DMS153 treated with DMSO at 0.1 percent for 48 hours (cell line): ENCODE data around the gene PRMT1.
"Not testable (repeated sequence)": the region's sequence is repeated elsewhere in the genome, so short reads cannot be mapped to it uniquely, and the experiment has no call there.

Source experiments
- DNase-seq: peaks from one replicate; lab custom pipeline; 2025; ENCODE audit not compliant: unreplicated experiment; lab: John Stamatoyannopoulos, UW

The PRMT1 gene

DNA sequence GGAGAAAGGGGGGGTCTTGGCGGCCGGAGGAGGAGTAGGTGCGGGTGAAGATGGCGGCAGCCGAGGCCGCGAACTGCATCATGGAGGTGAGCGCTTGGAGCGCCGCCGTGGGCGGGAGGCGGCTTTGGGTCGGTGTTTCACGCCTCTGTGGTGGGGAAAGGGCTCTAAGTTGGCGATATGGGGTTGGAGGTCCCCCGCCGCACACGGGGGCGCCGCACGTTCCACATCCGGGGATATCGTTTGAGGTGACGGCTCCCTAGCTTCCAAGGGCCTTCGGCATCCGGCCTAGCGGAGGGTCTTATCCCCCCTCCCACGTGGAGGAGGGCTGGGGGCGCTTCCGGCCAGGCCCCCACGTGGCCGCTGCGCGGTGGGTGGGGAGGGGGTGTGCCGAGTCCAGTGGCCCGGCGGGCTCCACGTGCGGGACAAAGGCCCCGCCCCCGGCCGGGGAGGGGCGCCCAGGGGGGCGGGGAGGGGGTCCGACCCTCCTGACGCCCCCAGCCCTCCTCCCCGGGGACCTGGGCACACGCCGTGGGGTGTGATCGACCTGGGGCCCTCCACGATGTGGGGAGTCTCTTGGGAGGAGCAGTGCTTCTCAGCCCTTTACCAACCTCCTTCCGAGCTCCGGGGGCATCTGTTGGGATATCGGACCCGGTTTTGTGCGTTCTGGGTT, at the start of gene PRMT1:
Gene PRMT1, plus strand, starts transcription at position 41 of the 670 bp plus-strand sequence. Its CDS starts 10 bp downstream, at position 51.
- no peak for DNase-seq

DNA sequence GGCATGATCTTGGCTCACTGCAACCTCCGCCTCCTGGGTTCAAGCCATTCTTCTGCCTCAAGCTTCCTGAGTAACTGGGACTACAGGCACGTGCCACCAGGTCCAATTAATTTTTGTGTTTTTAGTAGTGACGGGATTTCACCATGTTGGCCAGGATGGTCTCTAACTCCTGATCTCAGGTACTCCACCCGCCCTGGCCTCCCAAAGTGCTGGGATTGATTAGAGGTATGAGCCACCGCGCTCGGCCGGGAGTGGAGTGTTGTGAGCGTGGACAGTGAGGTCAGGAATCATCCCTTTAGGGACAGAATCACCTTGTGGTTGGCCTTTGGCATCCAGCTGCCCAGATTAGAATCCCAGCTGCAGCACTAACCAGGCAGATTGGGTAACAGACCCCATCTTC, 47.4 kb upstream of the PRMT1 start:
- DNase-seq = no peak

DNA sequence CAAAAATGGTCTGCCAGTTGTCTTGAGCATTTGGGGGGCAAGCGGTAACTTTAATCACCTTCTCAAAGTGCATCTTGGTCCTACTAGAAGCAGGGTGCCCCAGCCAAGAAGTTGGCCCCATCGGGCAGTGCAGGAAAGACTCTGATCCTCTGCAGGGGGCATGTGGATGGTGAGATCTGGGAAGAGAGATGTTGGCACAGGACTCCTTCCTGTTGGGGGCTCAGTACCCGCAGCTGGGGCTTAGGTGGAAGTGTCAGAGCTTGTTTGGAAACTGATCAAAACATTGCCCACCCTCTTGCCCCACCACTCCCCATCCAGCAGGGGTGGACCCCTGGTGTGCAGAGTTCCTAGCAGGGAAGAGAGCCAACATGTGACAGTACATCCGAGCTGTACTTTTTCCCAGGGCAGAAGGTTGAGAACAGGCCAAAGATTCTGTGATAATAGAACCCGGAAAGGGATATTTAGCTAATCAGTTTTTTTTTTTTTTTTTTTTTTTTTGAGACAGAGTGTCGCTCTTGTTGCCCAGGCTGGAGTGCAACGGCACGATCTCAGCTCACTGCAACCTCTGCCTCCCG, 46.0 kb upstream of the PRMT1 start:
- no peak for DNase-seq

DNA sequence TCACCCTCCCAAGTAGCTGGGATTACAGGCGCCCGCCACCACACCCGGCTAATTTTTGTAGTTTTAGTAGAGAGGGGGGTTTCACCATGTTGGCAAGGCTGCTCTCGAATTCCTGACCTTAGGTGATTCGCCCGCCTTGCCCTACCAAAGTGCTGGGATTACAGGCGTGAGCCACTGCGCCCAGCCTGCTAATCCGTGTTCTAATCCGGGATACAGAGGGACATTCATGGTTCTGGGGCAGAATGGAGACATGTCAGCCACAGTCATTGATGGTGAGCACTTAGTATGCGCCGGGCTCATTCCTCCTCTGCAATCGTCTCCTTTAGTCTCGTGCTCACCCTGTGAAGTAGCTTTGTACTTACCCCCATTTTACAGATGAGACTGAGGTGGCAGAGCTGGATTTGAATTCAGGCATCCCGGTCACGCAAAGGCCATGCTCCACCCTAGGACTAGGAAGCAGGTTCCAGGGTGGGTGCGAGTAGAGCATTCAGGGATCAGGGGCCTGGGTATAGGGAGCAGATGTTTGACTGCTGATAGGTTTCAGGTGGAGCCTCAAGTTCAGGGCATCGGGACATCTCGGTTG, 45.4 kb upstream of the PRMT1 start:
- DNase-seq = no peak

DNA sequence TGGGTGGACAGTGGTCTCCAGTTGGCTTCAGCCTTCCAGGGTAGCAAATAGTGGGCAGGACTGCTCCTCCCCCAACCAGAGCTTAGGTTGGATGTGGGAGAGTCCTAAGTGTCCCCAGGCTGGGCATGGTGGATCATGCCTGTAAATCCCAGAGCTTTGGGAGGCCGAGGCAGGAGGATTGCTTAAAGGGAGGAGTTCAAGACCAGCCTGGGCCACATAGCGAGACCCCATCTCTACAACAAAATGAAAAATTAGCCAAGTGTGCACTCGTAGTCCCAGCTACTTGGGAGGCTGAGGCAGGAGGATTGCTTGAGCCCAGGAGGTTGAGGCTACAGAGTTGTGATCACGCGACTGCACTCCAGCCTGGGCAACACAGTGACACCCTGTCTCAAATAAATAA, 44.5 kb upstream of the PRMT1 start:
- no peak for DNase-seq

DNA sequence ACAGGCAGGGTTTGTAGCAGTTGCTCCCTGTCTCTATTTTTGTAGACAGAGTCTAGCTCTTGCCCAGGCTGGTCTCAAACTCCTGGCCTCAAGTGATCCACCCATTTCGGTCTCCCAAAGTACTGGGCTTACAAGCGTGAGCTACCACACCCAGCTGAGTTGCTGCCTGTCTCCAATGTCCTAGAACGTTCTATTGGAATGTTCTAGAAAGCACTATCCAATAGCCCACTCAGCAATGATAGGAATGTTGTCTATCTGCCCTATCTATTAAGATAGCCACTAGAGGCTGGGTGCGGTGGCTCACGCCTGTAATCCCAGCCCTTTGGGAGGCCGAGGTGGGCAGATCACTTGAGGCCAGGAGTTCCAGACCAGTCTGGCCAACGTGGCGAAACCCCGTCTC, 43.8 kb upstream of the PRMT1 start:
- DNase-seq = not testable (repeated sequence)

DNA sequence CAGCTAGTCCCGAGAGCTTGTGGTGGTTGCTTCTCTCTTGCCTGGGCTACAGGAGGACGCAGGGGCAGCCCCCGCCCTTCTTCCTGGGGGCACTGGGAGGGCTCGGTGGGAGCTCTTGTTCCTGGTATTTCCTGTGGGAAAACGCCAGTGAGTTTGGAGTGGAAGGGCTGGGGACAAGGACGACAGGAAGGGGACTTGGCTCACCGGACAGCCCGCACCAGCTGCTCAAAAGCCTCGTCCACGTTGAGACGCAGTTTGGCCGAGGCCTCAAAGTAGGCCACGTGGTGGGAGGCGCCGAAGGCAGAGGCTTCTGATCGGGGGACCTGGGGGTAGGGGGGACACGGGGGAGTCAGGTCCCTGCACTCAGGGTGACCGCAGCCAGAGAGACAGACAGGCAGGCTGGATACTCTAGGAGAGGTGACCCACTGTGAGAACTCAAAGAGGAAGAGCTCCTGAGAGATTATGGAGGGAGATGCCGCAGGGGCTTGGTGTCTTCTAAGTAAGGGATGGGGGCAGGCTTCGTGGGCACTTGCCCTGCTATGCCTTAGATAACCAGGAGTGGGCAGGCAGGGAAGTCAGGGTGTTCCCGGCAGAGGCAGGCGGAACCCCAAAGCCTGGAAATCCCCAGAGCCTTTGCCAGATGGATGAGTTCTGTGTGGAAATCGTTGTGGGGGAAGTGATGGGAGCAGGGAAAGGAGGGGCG, 41.4 kb upstream of the PRMT1 start:
- DNase-seq = no peak

DNA sequence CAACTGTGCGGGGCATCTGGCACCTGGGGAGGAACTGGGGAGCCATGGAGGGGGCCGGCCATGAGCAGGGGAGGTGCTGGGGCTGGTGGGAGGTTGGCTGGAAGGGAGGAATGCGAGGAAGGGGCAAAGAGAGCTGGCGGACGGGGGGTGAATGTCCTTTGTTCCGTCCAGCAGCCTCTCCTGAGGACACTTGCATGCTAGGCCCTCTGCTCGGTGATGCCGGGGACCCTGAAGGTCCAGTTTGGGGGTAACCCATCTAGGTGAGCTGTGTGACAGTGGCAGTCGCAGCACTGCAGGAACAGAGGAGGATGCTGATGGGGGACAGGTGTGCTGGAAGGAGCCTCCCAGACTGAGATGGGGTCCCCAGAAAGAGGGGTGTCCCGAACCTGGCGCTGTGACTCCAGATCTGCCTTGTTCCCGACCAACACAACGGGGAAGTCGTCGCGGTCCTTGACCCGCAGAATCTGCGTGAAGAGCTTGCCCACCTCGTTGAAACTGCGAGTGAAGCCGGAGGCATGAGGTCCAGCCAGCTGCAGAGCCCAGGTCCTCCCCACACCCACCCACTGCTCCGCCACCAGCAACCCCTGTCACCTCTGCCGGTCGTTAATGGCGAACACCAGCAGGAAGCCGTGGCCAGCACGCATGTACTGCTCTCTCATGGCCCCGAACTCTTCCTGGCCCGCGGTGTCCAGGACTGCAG, 40.7 kb upstream of the PRMT1 start:
- no peak for DNase-seq

DNA sequence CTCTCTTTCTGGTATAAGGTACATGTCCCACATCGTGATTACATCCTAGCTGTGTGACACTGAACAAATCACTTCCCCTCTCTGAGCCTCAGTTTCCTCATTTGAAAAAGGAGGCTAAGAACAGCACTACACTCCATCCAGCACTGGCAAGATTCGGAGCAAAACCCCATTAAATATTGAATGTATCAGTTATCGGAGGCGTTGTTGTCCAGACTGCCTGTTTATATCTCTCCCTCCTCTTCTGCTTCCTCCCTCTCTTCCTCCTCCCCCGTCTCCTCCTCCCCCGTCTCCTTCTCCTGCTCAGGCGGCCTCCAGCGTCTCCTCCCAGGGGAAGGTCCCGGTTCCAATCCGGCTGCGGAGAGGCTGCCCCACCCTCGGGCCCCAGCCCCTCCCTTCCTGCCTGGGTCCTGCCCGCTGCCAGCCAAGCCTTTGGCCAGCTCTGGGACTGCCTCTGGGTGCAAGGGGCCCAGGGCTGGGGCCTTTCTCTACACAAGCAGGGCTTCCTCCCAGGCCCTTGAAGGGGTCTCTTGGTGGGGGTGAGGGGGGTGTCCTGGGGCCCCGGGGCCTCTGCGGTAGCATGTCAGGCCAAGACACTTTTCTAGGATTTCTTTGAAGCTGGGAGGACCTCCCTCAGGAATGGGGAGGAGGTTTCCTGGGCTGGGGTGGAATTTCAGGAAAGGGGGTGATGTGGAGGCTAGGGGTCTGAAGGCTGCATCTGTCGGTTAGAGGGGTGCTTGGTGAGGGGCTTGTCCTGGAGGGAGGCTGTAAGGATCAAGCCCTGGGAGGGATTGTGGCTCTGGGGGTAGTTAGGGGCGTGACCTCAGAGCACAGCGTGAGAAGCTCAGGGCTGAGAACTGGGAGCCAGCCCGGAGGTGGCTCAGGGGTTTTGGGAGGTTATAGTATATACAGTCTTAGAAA, 39.0 kb upstream of the PRMT1 start:
- DNase-seq = no peak

DNA sequence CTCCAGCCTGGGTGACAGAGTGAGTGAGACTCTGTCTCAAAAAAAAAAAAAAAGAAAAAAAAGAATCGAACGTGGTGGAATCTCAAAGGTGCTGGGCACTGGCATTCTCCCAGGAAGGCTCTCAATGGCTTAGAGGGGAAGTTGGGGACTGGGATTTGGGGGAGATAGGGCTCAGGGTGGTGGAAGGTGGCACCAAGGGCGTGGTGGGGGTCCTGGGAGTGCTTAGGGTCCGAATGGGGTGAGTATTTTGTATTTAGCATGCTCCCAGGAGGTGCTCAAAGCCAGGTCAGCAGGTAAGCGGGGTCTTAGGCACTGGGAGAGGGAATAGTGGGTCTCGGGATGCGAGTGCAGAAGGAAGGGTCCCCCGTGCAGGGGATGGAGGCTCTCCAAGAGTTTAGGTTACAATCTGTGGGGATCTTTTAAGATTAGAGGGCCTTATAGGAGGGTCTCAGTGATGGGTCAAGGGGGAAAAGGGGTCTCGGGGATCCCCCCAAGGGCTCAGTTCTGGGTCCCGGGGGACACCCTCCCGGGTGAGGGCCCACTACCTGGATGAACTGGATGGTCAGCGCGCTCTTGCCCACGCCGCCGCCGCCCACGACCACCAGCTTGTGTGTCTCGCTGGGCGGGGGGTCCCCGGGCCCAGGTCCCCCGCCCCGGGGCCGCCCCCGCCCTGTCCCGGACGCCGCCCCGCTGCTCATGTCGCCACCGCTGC, 37.5 kb upstream of the PRMT1 start:
- no peak for DNase-seq

DNA sequence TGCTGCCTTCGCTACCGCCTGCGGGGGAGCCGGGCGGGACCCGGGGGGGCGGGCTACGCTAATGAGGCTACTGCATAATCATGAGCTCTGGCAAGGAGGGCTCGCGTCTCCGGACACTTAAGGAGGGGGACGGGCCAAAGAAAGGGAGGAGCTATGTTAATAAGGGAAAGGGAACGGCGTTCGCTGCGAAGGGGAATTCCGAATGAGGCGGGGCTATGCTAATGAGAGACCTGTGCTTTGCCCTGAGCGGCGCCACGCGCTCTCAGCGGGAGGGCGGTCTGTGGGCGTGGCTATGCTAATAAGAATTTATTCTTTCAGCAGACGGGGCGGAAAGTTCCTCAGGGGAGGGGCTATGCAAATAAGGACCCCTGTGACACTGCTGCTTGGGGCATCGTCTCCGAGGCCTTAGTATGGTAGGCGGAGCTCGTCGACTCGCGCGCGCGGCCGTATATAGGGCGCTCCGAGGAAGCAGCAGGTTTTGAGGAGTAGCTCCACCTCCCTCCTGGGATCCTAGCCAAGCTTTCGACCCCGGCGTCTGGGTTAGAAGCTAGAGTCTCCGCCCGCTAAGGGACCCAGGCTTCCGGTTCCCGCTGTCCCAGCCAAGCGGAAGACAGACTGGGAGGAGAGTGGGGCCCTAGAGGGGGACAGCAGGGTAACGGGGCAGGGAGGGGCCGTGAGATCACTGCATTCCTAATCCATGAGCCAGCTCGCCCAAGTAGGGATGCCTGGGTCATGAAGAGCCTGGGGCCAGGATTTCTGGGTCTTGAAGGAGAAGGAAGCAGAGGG, 36.8 kb upstream of the PRMT1 start, which contains the start of gene RRAS:
Gene RRAS, minus strand, starts transcription at position 31 of the 786 bp plus-strand sequence. CDS start 45 bp downstream, outside the sequence.
- peak; percentile 100 for DNase-seq

DNA sequence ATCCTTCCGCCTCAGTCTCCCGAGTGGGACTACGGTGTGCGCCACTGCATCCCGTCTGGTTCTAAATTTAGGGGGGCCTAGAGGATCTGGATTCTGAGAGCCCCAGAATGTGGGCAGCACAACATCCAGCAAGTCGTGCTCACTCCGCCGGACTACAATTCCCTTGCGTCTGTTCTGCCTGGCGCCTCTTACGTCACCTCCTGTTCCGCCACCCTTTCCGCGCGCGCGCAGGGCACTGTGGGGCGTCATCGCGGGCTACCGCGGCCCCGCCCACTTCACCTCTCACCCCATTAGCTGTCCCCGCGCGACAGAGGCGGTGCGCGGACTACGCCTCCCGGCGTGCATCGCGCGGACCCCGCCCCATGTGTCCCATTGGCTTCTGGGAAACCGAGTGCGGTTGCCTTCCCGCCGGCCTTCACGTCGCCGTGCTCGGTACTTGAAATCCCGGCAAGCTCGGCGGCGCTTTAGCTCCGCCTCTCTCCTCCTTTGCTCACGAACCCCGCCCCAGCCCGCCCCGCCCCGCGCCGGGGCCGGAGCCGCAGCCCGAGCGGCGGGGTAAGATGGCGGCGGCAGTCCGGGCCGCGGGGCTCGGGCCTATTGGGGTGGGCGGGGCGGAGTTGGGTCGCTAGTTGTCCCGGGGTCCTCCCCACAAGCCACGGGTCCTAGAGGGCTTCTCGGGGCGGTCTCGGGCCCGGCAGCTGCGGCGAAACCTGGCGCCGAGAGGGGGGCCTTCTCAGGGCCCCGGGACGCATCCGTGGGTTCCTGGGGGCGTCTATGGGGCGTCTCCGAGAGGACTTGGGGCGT, 35.2 kb upstream of the PRMT1 start, which contains the start of gene SCAF1:
Gene SCAF1, plus strand, starts transcription at position 522 of the 804 bp plus-strand sequence. CDS start 2,818 bp downstream, outside the sequence.
- peak; percentile 98 for DNase-seq

DNA sequence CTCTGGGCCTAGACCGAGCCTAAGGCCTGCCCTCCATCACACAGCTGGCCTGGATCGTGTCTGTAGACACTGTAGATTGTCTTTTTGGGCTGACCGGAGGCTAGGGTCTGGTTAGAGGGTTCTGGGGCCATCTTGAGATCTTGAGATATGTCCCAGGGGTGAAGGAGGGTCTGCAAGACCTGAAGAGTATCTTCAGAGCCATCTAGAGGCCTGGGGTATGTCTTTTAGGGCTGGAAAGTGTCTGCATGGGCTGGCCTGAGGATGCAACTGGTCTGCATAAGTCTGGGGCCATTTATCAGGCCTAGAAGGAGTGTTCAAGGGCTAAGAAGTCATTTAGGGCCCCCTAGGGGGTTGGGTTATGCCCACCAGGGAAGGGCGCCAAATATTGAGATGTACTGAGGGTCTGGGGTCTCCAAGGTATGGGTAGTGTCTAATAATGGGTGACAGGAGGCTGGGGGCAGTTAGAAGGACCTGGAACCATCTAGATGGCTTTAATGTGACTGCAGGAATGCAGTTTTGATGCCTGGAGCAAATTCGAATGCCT, 34.5 kb upstream of the PRMT1 start:
- no peak for DNase-seq

DNA sequence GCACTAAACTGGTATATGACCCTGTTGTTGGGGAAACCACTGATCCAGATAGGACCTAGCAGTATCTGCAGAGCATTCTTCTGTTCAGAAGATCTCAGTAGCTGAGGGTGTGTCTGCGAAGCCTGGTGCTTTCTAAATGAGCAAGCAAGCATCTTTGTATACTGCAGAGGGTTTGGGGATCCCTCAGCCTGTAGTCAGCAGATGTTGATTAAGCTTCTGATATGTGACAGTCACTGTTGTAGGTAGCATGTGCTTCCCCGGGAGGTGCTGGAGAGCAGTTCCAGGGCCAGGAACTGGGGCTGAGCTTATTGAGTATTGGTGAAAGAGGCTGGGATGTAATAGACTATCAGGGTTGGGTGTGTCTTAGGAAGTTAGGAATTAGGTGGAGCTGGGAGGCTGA, 33.6 kb upstream of the PRMT1 start:
- no peak for DNase-seq

DNA sequence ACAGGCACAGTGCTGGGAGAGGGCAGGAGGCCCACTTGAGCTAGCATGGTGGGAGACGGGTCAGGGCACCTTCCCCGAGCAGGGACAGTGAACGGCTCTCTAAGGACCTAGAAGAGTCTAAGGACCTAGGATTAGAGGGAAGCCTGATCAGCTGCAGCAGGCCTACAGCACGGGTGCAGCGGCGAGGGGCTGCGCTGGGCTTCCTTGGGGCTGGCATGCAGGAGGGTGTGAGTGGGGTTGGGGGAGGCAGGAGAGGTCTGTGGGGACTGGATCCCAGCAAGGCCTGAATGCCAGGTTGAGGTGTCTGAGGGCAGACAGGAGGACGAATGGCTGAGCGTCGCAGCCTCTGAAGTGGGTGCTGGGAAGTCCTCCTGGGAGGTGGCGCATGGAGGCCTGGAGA, 31.5 kb upstream of the PRMT1 start:
- DNase-seq = no peak

DNA sequence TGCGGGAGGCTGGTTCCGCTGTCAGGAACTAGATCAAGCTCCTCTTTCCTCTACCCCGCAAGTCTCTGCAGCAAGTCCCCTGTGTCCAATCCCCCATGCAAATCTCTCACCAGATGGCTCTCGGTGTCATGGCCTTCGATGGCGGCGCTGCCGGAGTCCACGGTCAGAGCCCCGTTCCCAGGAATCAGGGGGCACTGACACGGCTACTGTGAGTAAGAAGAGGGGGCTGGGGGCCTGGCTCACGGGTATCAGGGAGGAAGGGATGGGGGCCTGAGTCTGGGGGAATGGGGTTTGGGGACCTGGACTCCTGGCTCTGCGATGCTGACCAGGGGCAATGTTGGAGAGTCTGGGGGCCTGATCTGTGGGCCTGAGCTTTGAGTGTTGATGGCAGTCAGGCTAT, 31.1 kb upstream of the PRMT1 start:
- DNase-seq = no peak

DNA sequence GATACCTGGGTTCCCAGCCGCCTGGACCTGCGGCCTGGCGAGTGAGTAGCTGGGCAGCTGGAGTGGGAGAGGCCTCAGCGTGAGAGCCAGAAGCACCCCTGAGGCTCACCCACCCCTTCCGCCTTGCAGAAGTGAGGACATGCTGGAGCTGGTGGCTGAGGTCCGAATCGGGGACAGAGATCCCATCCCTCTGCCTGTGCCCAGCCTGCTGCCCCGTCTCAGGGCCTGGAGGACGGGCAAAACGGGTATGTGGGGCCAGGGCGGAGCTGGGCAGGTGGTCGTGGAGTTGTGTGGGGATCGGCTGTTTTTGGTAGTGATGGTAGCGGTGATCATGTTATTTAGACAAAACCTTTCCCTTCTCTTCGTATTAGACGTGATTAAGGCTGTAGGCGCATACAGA, 30.5 kb upstream of the PRMT1 start:
- no peak for DNase-seq
